Ovary (tissue), 9 donors: ENCODE measurements around the gene PRR27. TPM values are rescaled to one million over a fixed set of nuclear protein-coding genes. Genes with fewer than 3 reads are reported as not detected.

Experiments
- DNase-seq, 5 donors: peaks; one replicate each; pipeline ENCODE4 v3.0.0-alpha.2; 2019 to 2020
- H3K27ac ChIP-seq, 2 donors: fragments of 200-600 bp; one replicate each; pipeline versions ENCODE4 v1.5.1 to v1.8.0; 2019 to 2022
- H3K27me3 ChIP-seq: fragments of 200-600 bp; one replicate; pipeline ENCODE4 v1.8.0; 2022
- H3K36me3 ChIP-seq: fragments of 200-600 bp; sonication (generic); one replicate; pipeline ENCODE4 v1.5.1; 2019
- H3K4me1 ChIP-seq: one replicate; pipeline ENCODE4 v1.8.1; 2013; ENCODE audit warnings: mild to moderate bottlenecking, moderate library complexity; ENCODE audit not compliant: insufficient read depth
- H3K4me3 ChIP-seq: fragments of 200-600 bp; sonication (generic); one replicate; pipeline ENCODE4 v1.5.1; 2017
- H3K9me3 ChIP-seq, 2 donors: fragments of 200-600 bp in 1 of 2; sonication (generic) in 1 of 2; one replicate each; pipeline versions ENCODE4 v1.5.1 to v1.8.1; 2013 to 2019; ENCODE audit warnings: mild to moderate bottlenecking in 1 of 2, moderate library complexity in 1 of 2
- CTCF ChIP-seq, 3 donors: fragments of 450-650 bp in 2 of 3; fragments of 200-600 bp in 1 of 3; IDR thresholded peaks; one replicate each; pipeline versions ENCODE4 v1.5.1 to v1.8.0; 2016 to 2022; ENCODE audit warnings: antibody characterized with exemption in 3 of 3, mild to moderate bottlenecking in 1 of 3
- EP300 ChIP-seq: sonication (generic); formaldehyde crosslinking; IDR thresholded peaks from one replicate; pipeline ENCODE4 v1.6.1; 2017; ENCODE audit warnings: antibody characterized with exemption
- POLR2A ChIP-seq: fragments of 450-650 bp; IDR thresholded peaks from one replicate; pipeline ENCODE4 v1.6.1; 2017; ENCODE audit warnings: antibody characterized with exemption, mild to moderate bottlenecking, moderate library complexity
- WGBS, 3 donors: extraction: QIAGEN DNeasy Blood & Tissue Kit in 1 of 3; methylation state at CpG; one replicate each; pipeline versions ENCODE4 v1.1.5 to v1.1.7; 2013 to 2017; 5-methylcytosine and 5-hydroxymethylcytosine counted together
- intact Hi-C, 4 donors: fragments of 100-400 bp; cut with DNase I; formaldehyde crosslinking; loops; one replicate each; pipeline versions ENCODE4 v1.11.0 to v1.15.1; 2022 to 2023
- polyA plus RNA-seq, 2 donors: library from polyadenylated mRNA; stranded (reverse); fragments of 200-250 nt in 1 of 2; fragments of 350-450 nt in 1 of 2; fragmentation: Illumina TruSeq in 1 of 2; extraction: RNeasy Lipid Tissue Mini Kit (QIAGEN cat#74804) in 1 of 2; gene quantifications; one replicate each; pipeline ENCODE4 v1.2.3, GENCODE V29; 2013 to 2014
- total RNA-seq, 7 donors: library from RNA; depleted of rRNA in 2 of 7; stranded (reverse); fragments of >200 nt in 2 of 7; fragmentation: NEBNext Ultra II Directional in 3 of 7; extraction: Animal tissue kit (Norgen Biotek cat#: 25700) in 3 of 7; gene quantifications; one replicate each; pipeline versions ENCODE4 v1.1.0 to v1.2.4, GENCODE V29; 2016 to 2023
- donor health status: DM: no; HTN: no; CAD: no; lungs with moderate emphysema.
- donor health status: DM: no; HTN: no; CAD: no.
- donor health status: Bipolar disorder and iron deficiency.
- donor health status: DM: yes; HTN: yes; CAD: no.
- donor health status: DM: no; HTN: no; CAD: no.
- donor health status: DM: yes; HTN: yes; CAD: no.

The PRR27 gene
- total and polyA plus RNA-seq, 9 donors = not detected

GRCh38 chr4:70181864-70182263 is 27.8 kb downstream of the PRR27 start:
- intact Hi-C loops = no loop called here
- H3K27me3 ChIP-seq = no peaks in the 10 kb centered on the region
- H3K4me3 ChIP-seq = no peak overlapping the region
- no peaks in the 10 kb centered on the region for H3K4me1 ChIP-seq
- DNase-seq = no peak
- no peak overlapping the region for H3K27ac ChIP-seq
- TF ChIP-seq EP300 (no peak), POLR2A (no peak), CTCF (IDR thresholded peaks at IDR 0.05) (no peak)
- no peaks in the 10 kb centered on the region for H3K9me3 ChIP-seq
- no peaks in the 10 kb centered on the region for H3K36me3 ChIP-seq
- 39 to 61% (median 59%) methylated on average over 1 of the region's 1 CpG for WGBS, 3 donors

- Histone ChIP-seq H3K27me3 (no peaks in the 10 kb centered on the region), H3K4me1 (no peaks in the 10 kb centered on the region), H3K36me3 (no peaks in the 10 kb centered on the region), H3K9me3 (no peaks in the 10 kb centered on the region), H3K4me3 (no peak overlapping the region), H3K27ac (no peak overlapping the region)
- intact Hi-C loops = no loop called here
- WGBS, 3 donors = 8 to 9% (median 9%) methylated on average over 2 of the region's 2 CpGs
- TF ChIP-seq CTCF (IDR thresholded peaks at IDR 0.05) (no peak), EP300 (no peak), POLR2A (no peak)
- DNase-seq = no peak
Observed at GRCh38 chr4:70182517-70183167, 28.6 kb downstream of the PRR27 start.

GRCh38 chr4:70183168-70183939 is 29.3 kb downstream of the PRR27 start:
- no peak overlapping the region for H3K27ac ChIP-seq
- no peaks in the 10 kb centered on the region for H3K27me3 ChIP-seq
- H3K4me3 ChIP-seq = no peak overlapping the region
- TF ChIP-seq POLR2A (no peak), EP300 (no peak), CTCF (IDR thresholded peaks at IDR 0.05) (no peak)
- H3K36me3 ChIP-seq = no peaks in the 10 kb centered on the region
- 64 to 73% (median 68%) methylated on average over 6 of the region's 6 CpGs for WGBS, 3 donors
- DNase-seq = no peak
- no peaks in the 10 kb centered on the region for H3K9me3 ChIP-seq
- intact Hi-C loops = no loop called here
- H3K4me1 ChIP-seq = no peaks in the 10 kb centered on the region

GRCh38 chr4:70183940-70184246 is 29.9 kb downstream of the PRR27 start:
- no peak for TF ChIP-seq EP300
- TF ChIP-seq CTCF (IDR thresholded peaks at IDR 0.05) = no peak
- TF ChIP-seq POLR2A = no peak
- no peaks in the 10 kb centered on the region for H3K4me1 ChIP-seq
- DNase-seq = no peak
- 68 to 86% (median 71%) methylated on average over 1 of the region's 1 CpG for WGBS, 3 donors
- no peaks in the 10 kb centered on the region for H3K27me3 ChIP-seq
- no peak overlapping the region for H3K27ac ChIP-seq
- H3K36me3 ChIP-seq = no peaks in the 10 kb centered on the region
- intact Hi-C loops = no loop called here
- H3K4me3 ChIP-seq = no peak overlapping the region
- no peaks in the 10 kb centered on the region for H3K9me3 ChIP-seq
